ENCODE measurements around the gene THSD7A. TPM values are rescaled to one million over a fixed set of nuclear protein-coding genes. Genes with fewer than 3 reads are reported as not detected.

THSD7A gene
- total and polyA plus RNA-seq, 2 of the 13 experiments (the other 11 are each of a cell fraction or from before 2014, with no cell fraction given): 0.01 to 0.07 TPM

DNA sequence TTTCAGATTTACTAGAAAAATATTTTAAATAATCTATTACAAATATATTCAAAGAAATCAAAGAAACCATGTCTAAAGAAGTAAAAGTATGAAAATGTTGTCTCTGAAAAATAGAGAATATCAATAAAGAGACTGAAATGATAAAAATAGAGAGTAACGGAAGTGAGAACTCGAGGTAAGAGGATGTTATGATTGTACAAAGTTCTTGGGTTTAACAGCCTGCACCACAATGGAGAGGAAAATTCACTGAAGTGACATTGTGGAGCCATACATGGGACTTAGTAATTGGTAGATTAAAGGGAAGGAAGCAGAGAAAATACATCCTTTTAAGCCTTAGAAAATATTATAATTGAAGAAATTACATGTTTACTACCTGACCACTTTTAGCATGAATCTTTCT is 77.9 kb downstream of the THSD7A start:
- WGBS (ENCODE audit: low lambda C conversion rate): 39% methylated on average over 2 of the region's 2 CpGs
- H3K4me3 ChIP-seq (replicated peaks in 1 of 3; ENCODE audit: insufficient read depth in 1 of 3, low read depth in 2 of 3, low read length in 3 of 3): no peak overlapping the region
- intact Hi-C loops (cut with micrococcal nuclease; ENCODE audit: unreplicated experiment): no loop called here

More for the DNA sequence above, 77.9 kb downstream of the THSD7A start:
- TF ChIP-seq ZBTB7A (CRISPR knock-in tag; IDR thresholded peaks at IDR 0.05): no peak
- TF ChIP-seq HOXA7 (CRISPR knock-in tag; IDR thresholded peaks at IDR 0.05): no peak
- no peak for TF ChIP-seq ZNF550 (CRISPR knock-in tag; IDR thresholded peaks at IDR 0.05; ENCODE audit: borderline replicate concordance)
- TF ChIP-seq, protein P1, sequence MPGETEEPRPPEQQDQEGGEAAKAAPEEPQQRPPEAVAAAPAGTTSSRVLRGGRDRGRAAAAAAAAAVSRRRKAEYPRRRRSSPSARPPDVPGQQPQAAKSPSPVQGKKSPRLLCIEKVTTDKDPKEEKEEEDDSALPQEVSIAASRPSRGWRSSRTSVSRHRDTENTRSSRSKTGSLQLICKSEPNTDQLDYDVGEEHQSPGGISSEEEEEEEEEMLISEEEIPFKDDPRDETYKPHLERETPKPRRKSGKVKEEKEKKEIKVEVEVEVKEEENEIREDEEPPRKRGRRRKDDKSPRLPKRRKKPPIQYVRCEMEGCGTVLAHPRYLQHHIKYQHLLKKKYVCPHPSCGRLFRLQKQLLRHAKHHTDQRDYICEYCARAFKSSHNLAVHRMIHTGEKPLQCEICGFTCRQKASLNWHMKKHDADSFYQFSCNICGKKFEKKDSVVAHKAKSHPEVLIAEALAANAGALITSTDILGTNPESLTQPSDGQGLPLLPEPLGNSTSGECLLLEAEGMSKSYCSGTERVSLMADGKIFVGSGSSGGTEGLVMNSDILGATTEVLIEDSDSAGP (CRISPR knock-in tag; IDR thresholded peaks at IDR 0.05; ENCODE audit: borderline replicate concordance): no peak
- no peak for TF ChIP-seq FOXP1 (IDR thresholded peaks at IDR 0.05)
- no peak for TF ChIP-seq FOXP1 (CRISPR knock-in tag; IDR thresholded peaks at IDR 0.05)
- TF ChIP-seq HOXA9 (CRISPR knock-in tag; IDR thresholded peaks at IDR 0.05; ENCODE audit: borderline replicate concordance): no peak
- no peak for TF ChIP-seq ZBTB1 (CRISPR knock-in tag; IDR thresholded peaks at IDR 0.05; ENCODE audit: borderline replicate concordance)
- TF ChIP-seq, protein P2, sequence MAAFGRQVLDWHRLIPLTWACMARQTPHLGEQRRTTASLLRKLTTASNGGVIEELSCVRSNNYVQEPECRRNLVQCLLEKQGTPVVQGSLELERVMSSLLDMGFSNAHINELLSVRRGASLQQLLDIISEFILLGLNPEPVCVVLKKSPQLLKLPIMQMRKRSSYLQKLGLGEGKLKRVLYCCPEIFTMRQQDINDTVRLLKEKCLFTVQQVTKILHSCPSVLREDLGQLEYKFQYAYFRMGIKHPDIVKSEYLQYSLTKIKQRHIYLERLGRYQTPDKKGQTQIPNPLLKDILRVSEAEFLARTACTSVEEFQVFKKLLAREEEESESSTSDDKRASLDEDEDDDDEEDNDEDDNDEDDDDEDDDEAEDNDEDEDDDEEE (CRISPR knock-in tag; IDR thresholded peaks at IDR 0.05): no peak
- no peak for TF ChIP-seq ZNF333 (CRISPR knock-in tag; IDR thresholded peaks at IDR 0.05; ENCODE audit: borderline replicate concordance)
- TF ChIP-seq YEATS2 (CRISPR knock-in tag; IDR thresholded peaks at IDR 0.05; ENCODE audit: borderline replicate concordance): no peak
- TF ChIP-seq DNMT1 (CRISPR knock-in tag; IDR thresholded peaks at IDR 0.05): no peak
- H3K27ac ChIP-seq (ENCODE audit: extremely low read length, insufficient read depth, low read length): no peak overlapping the region
- ATAC-seq (no peak), DNase-seq (ENCODE audit: low spot score) (no peak), FAIRE-seq (no peak)
- H3K4me2 ChIP-seq (ENCODE audit: low read depth, low read length): no peak overlapping the region
- no peaks in the 10 kb centered on the region for H3K36me3 ChIP-seq (replicated peaks in 1 of 2; ENCODE audit: control insufficient read depth in 1 of 2, insufficient read depth in 2 of 2, low read length in 2 of 2)
- in situ Hi-C loops (cut with HindIII; ENCODE audit: extremely low pct_ligation_motif_present, low pct_unique_long_range_greater_than_20kb): no loop called here
- no peaks in the 10 kb centered on the region for H3K27me3 ChIP-seq (ENCODE audit: control insufficient read depth in 1 of 2, insufficient read depth in 2 of 2, low read length in 2 of 2)
- no peaks in the 10 kb centered on the region for H3K79me2 ChIP-seq (ENCODE audit: insufficient read depth, low read length)
- ChIA-PET CTCF (ENCODE audit: low intra/inter-chr PET ratio, low total read pairs) (no interaction called here), POLR2A (no interaction called here)
- BruUV-seq (replicated peaks): no TSS peak
- H3K9ac ChIP-seq (ENCODE audit: insufficient read depth, low read depth, low read length): no peak overlapping the region
- H2AFZ ChIP-seq (ENCODE audit: low read length): no peak overlapping the region
- H4K20me1 ChIP-seq (ENCODE audit: insufficient read depth, low read length): no peaks in the 10 kb centered on the region
- H3K9me3 ChIP-seq (ENCODE audit: low read length): no peaks in the 10 kb centered on the region
- no peaks in the 10 kb centered on the region for H3K4me1 ChIP-seq (ENCODE audit: insufficient read depth, low read length)
